ENCODE data around the gene MAP2K3.
A peak's percentile ranks its signal among the peaks of the same experiment; 100 is the strongest.

- TF ChIP-seq POLR2A (IDR thresholded peaks at IDR 0.05; ENCODE audit: low read depth, low read length) (peak; percentile 81), USF2 (IDR thresholded peaks at IDR 0.05; ENCODE audit: borderline replicate concordance, low read depth, low read length) (peak; percentile 90), YBX1 (IDR thresholded peaks at IDR 0.05) (no peak), CTCF (IDR thresholded peaks at IDR 0.05 in 2 of 3, conservative IDR thresholded peaks at IDR 0.05 in 1 of 3; ENCODE audit: control insufficient read depth in 2 of 3, extremely low read depth in 1 of 3, insufficient read depth in 1 of 3, low read depth in 3 of 3, low read length in 3 of 3) (no peak), STAT1 (conservative IDR thresholded peaks at IDR 0.05) (no peak), YY1 (IDR thresholded peaks at IDR 0.05; ENCODE audit: low read depth, low read length) (no peak), ZNF24 (IDR thresholded peaks at IDR 0.05) (no peak), ASH2L (IDR thresholded peaks at IDR 0.05; ENCODE audit: borderline replicate concordance, low read depth) (no peak), PML (IDR thresholded peaks at IDR 0.05; ENCODE audit: low read length) (no peak)
- TF ChIP-seq, protein P1, sequence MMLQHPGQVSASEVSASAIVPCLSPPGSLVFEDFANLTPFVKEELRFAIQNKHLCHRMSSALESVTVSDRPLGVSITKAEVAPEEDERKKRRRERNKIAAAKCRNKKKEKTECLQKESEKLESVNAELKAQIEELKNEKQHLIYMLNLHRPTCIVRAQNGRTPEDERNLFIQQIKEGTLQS (IDR thresholded peaks at IDR 0.05; ENCODE audit: borderline replicate concordance, extremely low read depth, low read depth, low read length) = peak; percentile 71; the same call in 1 of the 2 replicates
These were observed 8.8 kb upstream of the MAP2K3 start for GRCh38 chr17:21275579-21276263.
